RCC 7860 (cell line): ENCODE data around the gene WDR88.
A peak's percentile ranks its signal among the peaks of the same experiment; 100 is the strongest.

ENCODE experiments used
- DNase-seq: peaks from one replicate; pipeline ENCODE4 v3.0.0-alpha.2; 2015; ENCODE audit warnings: low spot score
- FAIRE-seq: peaks from 2 replicates; lab custom pipeline; 2012; peaks lifted over from hg19 to GRCh38; lab: Jason Lieb, UNC

Gene WDR88, protein sequence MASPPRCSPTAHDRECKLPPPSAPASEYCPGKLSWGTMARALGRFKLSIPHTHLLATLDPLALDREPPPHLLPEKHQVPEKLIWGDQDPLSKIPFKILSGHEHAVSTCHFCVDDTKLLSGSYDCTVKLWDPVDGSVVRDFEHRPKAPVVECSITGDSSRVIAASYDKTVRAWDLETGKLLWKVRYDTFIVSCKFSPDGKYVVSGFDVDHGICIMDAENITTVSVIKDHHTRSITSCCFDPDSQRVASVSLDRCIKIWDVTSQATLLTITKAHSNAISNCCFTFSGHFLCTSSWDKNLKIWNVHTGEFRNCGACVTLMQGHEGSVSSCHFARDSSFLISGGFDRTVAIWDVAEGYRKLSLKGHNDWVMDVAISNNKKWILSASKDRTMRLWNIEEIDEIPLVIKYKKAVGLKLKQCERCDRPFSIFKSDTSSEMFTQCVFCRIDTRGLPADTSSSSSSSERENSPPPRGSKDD

GRCh38 chr19:33132021-33132420 is at the start of gene WDR88:
WDR88 (plus strand) TSS chr19:33132114; CDS start chr19:33132170, 56 bp downstream.
- no peak for FAIRE-seq
- no peak for DNase-seq

DNA sequence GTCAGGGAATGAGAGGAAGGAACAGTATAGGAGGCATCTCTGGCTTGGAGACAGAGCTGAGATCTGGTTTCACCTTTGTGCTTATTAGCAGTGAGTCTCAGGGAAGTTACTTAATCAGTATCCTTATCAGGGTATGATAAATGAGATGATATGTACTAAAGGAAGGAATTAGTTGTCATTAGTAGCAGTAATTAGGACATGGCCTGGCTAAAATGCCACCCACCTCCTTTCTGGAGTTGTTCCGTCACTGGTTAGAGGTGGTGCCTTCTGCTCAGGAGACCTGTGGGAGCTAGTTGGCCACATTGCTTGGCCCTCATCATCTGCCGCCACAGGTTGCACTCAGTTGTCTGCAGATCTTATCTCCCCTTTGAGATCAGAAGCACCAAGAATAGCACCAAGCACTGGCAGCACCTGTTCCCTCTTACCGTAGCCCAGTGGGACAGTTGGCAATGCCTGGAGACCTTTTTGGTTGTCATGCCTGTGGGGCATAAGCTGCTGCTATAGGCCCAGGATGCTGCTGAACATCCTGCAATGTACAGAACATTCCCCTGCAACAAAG is 46.3 kb upstream of the WDR88 start:
- FAIRE-seq (no peak), DNase-seq (no peak)

DNA sequence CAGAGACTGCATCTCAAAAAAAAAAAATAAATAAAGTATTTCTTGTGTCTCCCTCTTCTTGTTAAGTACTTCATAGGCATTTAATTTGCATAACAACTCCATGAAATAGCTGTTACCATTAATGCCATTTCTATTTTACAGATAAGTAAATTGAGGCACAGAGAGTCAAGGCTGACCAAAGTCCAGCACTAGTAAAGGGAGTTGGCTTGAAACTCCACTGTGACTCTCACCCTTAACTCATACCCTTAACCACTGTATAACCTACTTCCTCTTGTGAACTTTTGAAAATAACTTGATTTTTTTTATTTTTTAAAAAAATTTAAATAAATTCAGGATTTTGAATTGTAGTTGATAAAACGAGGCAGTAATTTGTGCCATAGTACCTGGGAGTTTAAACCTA is 45.0 kb upstream of the WDR88 start:
- no peak for FAIRE-seq

GRCh38 chr19:33089010-33089409 is 42.9 kb upstream of the WDR88 start:
- FAIRE-seq, result no peak
- no peak for DNase-seq

More for the DNA sequence above, 45.0 kb upstream of the WDR88 start:
- DNase-seq, result no peak

- DNase-seq (no peak), FAIRE-seq (no peak)
Observed at GRCh38 chr19:33090179-33090578, 41.7 kb upstream of the WDR88 start.

DNA sequence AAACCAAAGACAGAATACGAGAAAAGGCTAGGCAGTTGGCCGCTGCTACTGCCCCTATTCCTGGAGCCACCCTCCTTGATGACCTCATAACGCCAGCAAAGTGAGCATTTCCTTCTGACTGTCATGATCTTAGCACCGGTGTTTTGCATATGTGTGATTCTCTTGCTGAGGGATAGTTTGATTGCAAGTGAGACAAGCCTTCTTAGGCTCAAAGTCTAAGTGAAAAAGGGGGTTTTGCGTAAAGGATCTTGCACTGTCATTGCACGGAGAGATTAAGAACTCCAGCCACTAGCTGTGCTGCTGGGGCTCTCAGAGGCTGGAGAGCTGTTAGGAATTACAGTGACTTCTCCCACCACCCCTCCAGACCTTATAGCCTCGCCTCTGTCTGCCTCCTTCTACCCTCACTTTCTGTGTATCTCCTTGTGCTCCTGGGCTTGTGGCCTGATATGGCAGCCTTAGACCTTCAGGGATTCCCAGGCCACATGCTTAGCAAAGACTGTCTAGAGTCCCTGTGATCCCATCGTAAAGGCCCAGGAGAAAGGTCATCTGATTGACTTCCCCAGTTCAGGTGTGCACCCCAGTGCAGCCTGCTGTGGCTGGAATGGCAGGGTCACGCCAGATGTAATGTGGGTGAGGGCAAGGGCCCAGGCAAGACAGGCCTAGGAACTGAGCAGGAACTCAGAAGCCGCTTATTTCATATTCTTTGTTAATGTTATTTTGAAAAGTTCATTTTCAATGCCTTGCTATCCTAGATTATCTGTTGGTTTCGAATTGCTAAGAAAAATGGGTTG is 38.3 kb upstream of the WDR88 start:
- DNase-seq (no peak), FAIRE-seq (no peak)

- no peak for FAIRE-seq
- DNase-seq, result no peak
Observed at GRCh38 chr19:33094436-33095067, 37.4 kb upstream of the WDR88 start.

DNA sequence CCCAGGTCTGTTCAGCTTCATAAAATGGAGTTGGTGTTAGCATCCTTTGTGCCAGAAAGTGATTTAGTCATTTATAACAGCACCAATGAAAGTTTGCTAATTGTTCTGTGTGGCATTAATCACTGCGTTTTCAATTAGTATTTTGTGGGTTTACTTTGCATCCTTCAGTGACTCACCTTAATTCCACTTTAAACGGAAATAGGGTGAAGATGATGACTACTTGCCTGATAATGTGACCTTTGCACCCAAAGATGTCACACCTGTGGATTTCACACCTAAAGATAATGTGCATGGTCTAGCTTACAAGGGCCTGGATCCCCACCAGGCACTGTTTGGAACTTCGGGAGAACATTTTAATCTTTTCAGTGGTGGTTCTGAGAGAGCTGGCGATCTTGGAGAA is 35.9 kb upstream of the WDR88 start:
- no peak for DNase-seq

GRCh38 chr19:33098055-33098534 is 33.8 kb upstream of the WDR88 start:
- peak; percentile 44 for DNase-seq
- no peak for FAIRE-seq

More for the DNA sequence above, 35.9 kb upstream of the WDR88 start:
- no peak for FAIRE-seq

DNA sequence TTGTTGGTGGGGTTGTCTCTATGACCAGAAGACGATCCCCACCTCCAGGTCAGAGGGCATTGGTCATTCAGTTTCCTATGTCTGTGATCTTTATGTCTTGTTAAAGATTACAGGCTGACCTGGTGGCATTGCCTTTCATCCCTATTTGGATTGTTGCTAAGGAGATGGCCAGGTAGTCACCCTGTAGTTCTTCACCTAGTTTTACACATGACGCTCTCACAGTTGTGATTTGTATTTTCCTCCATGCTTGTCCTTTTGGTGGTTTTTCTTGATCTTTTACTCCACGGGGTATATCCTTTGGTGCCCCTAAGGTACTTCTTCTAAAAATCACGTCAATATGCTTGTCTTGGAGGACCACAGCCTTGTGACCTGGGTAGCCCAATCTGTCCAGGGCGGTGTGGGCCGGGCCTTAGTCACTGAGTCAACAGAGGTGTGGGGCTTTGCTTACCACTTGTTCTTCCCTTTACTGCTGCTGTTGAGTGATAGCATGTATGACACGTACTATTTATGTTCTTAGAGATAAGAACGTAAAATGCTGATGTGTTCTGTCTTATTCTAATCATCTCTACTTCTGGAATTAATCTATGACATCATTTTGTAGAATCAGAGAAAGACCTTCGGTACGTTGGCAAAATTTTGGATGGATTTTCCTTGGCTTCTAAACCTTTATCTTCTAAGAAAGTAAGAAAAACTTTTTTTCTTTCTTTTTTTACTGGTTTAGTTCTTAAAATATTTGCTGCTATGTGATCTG is 30.8 kb upstream of the WDR88 start:
- FAIRE-seq, result no peak
- no peak for DNase-seq

- FAIRE-seq, result no peak
- DNase-seq, result no peak
Observed at GRCh38 chr19:33102893-33103292, 29.0 kb upstream of the WDR88 start.

DNA sequence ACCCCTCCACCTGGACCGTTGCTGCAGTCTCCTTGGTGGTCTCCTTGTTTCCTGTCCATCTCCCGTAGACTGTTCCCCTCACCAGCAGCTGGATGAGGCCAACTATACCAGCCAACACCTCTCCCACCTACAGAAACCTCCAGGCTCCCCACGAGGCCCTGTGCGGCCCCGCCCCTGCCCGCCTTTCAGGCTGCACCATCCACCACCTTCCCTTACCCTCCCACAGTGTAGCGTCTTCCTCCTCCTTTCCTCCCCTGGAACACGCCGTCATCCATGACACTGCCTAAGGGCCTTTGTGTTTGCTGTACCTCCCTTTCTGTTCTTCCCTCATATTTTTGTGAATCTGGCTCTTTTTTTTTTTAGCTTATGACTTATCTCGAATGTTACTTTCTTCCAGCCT is 23.8 kb upstream of the WDR88 start:
- DNase-seq, result no peak
- no peak for FAIRE-seq

DNA sequence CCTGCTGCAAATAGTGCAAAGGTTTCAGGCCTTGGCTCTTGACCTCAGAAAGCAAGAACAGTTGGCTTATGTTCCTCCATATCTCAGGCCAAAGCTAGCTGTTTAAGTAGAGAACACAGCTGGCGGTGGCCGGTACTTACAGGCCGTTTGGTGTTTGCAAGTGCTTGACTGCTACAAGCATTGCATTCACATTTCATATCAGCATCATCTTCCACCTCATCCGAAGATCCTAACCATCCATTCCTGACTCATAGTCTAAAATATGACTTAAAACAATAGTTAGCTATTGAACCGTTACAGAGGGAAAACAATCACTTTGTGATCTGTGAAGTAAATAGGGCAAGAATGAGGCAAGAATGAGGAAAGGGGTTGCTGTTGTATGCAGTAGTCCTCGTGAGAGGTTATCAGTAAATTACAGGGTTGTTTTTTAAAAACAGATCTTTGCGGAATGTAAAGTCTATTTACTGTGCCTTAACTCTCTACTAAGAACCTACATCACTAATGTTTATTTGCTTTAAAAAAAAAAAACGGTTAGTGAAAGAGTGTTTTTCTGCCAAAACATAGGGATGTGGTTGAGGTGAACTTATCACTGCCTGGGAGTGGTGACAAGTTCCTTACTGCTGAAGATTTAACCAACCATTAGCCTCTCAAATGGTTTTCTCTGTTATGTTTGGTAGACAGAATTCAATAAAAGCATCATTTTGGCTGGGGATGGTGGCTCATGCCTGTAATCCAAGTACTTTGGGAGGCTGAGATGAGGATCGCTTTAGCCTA is 21.6 kb upstream of the WDR88 start:
- DNase-seq, result no peak
- no peak for FAIRE-seq

DNA sequence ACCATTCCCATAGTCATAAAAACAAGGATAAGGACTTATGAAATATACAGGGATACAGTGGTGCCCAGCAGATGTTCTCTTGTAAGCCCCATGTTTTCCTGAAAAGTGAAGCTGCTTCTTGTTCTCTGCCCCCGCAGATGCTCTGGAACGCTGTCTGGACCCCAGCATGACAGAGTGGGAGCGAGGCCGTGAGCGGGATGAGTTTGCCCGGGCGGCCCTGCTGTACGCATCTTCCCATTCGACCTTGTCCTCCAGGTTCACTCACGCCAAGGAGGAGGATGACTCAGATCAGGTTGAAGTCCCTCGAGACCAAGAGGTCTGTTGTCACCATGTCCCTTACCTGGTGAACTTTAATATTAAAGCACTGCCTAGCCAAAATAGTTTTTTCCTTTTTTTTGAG is 20.3 kb upstream of the WDR88 start:
- DNase-seq, result no peak
- no peak for FAIRE-seq

GRCh38 chr19:33114312-33114711 is 17.6 kb upstream of the WDR88 start:
- DNase-seq, result no peak
- no peak for FAIRE-seq

DNA sequence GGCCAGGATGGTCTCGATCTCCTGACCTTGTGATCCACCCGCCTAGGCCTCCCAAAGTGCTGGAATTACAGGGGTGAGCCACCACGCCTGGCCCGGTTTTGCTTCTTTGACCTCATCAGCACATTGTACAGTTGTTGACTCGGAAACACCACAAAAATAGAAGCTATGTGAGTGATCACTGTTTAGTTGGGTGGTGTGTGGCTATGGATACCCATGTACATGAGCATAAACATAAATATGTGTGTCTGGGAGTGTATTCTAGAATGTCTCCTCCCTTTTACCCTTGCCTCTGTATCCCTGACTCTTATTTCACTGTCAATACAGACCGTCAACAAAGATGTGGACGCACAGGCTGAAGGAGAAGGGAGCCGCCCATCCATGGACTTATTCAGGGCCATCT is 14.4 kb upstream of the WDR88 start:
- no peak for FAIRE-seq

DNA sequence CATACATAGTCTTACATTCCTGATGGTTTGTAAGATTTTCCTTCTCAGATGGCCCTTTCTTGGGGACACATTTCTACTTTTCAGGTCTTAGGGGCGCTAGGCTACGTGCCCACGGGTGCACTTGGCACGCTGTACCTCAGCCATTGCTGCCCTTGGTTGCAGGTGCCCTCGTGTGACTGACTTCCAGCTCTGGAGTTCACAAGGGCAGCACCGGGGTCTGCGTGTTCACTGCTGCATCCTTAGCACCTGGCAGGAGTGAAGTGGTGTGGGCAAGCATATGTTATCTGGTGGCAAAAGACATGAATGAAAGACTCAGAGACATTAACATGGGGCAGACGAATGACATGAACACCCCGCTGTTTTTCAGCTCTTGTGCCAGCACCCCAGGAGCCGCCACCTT is 13.3 kb upstream of the WDR88 start:
- no peak for FAIRE-seq
- DNase-seq, result no peak

More for the DNA sequence above, 14.4 kb upstream of the WDR88 start:
- no peak for DNase-seq

DNA sequence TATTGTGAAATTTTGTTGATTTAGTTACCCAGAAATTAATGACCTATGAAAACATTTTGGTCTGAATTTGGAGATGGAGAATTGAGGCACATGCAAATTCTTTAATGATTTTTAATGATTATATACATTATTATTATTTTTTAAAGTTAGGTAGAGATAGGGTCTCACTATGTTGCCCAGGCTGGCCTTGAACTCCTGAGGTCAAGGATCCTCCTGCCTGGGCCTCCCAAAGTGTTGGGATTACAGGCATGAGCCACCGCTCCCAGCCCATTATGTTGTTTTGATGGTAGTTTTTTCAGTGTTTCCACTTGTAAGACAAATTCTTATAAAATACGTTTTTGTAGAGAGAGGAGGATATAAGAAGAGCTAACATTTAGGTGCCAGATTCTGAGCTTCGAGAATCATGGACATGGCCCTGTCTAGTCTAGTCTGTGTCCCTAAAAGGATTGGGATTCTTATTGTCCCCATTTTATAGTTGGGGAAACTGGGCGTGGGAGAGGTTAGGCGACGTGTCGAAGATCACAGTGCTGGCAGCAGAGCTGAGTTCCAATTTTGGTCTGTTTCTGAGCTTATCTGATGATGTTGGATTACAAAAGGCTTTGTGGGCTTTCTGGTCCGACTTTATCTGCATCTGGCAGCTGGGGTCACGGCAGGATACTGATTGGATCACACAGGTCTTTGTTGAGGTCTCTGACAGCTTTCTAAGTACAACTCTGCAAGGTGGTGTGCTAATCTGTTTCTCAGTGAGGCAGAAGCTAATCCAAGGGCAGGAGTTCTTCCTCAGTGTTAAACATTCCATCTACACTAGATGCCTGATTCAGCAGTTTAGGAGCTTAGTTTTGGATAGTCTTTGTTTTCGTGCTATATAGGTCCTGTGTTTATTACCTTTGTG is 7.5 kb upstream of the WDR88 start:
- FAIRE-seq, result no peak
- no peak for DNase-seq
